ENCODE data around the gene CAPNS2.

- TF ChIP-seq CTCF (IDR thresholded peaks at IDR 0.05) (no peak), SIN3A (IDR thresholded peaks at IDR 0.05; ENCODE audit: borderline replicate concordance, insufficient read depth, low read depth, low read length) (no peak)
Measured at GRCh38 chr16:55615071-55615470, 48.6 kb downstream of the CAPNS2 start.
